Cardiac fibroblast (primary cell): Measurements from ENCODE around the gene CRABP2.
A peak's percentile ranks its signal among the peaks of the same experiment; 100 is the strongest.

Experiments
- DNase-seq, 2 donors: peaks; one replicate each; pipeline versions ENCODE4 v3.0.0 to v3.0.0-alpha.2; 2010; ENCODE audit warnings: low read depth in 2 of 2
- H3K4me3 ChIP-seq, 2 donors: replicated peaks in 1 of 2; 1 replicate in 1 of 2; 2 replicates in 1 of 2; pipeline ENCODE4 v1.5.1; 2011; ENCODE audit warnings: low read depth in 2 of 2, low read length in 2 of 2, mild to moderate bottlenecking in 2 of 2, moderate library complexity in 1 of 2
- CTCF ChIP-seq: IDR thresholded peaks from one replicate; pipeline ENCODE4 v1.5.1; 2011; ENCODE audit warnings: low read depth, mild to moderate bottlenecking, low read length, inconsistent platforms

CRABP2 gene

DNA sequence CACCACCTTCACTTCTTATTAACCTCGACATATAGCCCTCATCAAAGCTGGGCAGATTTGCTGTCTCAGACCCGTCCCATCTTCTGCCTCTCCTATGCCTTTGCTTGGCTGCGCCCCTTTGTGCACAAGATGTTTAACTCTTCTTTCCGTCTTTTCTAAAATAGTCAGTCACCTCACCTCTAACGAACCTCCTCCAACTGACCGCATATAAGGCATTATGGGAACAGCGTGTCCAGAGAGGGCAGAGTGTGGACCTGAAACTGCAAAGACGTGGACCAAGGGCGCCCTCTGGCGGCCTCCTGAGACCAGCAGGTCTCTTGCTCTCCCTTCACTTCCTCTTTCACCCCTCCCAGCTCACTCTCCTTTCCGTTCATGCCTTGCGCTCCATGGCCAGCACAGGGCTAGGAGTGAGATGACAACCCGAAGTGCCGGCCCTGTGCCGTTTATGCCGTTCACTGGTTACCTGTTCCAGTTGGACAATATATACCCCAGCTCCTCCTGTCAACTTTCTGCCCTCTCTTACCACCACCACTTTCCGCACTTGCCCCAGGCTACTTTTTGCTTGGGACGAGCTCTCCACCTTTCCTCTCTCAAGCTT is 20.4 kb upstream of the CRABP2 start:
- TF ChIP-seq CTCF = peak; percentile 93
- peak overlapping the region; percentile 24 to 99 for H3K4me3 ChIP-seq
- DNase-seq = peak; percentile 94 to 95

DNA sequence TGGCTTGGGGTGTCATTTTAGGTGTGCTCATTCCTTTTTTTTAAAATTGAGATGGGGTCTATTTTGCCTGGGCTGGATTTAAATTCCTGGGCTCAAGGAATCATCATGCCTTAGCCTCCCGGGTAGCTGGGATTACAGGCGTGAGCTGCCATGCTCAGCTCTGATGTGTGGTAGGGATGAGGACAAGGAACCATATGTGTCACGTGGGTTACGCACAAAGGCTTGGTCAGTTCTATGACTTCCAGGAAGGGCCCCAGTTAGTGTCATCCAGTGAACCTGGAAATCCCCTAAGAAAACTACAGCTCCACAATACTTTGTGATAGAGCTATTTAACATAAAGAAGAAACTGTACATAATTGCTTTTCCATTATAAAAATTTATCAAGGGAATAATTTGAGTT is 16.2 kb upstream of the CRABP2 start:
- DNase-seq = no peak
- H3K4me3 ChIP-seq = no peak overlapping the region
- no peak for TF ChIP-seq CTCF

- no peak for TF ChIP-seq CTCF
- no peak overlapping the region for H3K4me3 ChIP-seq
- DNase-seq = peak in 1 of 2 donors; percentile 42
These were observed 15.7 kb upstream of the CRABP2 start for GRCh38 chr1:156721131-156721530.

GRCh38 chr1:156717351-156717750 is 12.0 kb upstream of the CRABP2 start:
- no peak overlapping the region for H3K4me3 ChIP-seq
- no peak for DNase-seq
- TF ChIP-seq CTCF = no peak

GRCh38 chr1:156714830-156715229 is 9.4 kb upstream of the CRABP2 start:
- DNase-seq = no peak
- TF ChIP-seq CTCF = no peak
- H3K4me3 ChIP-seq = no peak overlapping the region

DNA sequence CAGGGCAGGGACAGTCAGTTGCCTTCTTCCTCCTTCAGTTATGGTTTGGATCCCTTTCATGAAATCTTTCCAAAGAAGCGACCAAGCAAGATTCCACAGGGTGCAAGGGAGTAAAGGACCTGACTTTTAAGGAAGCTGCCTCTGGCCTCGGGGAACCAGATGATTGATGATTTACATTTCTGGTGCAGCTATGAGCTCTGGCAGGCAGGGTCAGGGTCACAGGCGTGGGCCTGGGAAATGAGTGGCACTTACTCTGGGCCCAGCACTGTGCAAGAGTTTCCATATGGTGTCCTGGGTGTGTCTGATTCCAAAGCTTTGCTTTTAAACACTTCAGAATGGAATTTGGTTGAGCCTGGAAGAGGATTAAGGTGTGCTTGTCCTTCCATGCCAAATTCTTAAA is 7.2 kb upstream of the CRABP2 start:
- no peak overlapping the region for H3K4me3 ChIP-seq
- no peak for TF ChIP-seq CTCF
- no peak for DNase-seq

GRCh38 chr1:156711011-156711817 is 5.8 kb upstream of the CRABP2 start:
- DNase-seq = peak in 1 of 2 donors; percentile 65
- no peak for TF ChIP-seq CTCF
- H3K4me3 ChIP-seq = no peak overlapping the region
